ENCODE results near the gene ROR1.

- no peak for TF ChIP-seq FOXP2 (optimal IDR thresholded peaks at IDR 0.05; ENCODE audit: control extremely low read depth, extremely low read length, insufficient read depth)
- no peak for TF ChIP-seq EZH2 (IDR thresholded peaks at IDR 0.05)
- TF ChIP-seq POLR2AphosphoS5 (IDR thresholded peaks at IDR 0.05; ENCODE audit: borderline replicate concordance, low read depth, low read length), result no peak
Measured at GRCh38 chr1:63984930-63985290, 211.1 kb downstream of the ROR1 start.

Data from SK-N-MC (cell line).